T47D (cell line): ENCODE results near the gene HTR5A.

Experiments used
- DNase-seq, 2 experiments: peaks; one replicate each; pipeline versions ENCODE4 v3.0.0 to v3.0.0-alpha.2; 2011 to 2012; ENCODE audit warnings: low read depth in 1 of 2, low spot score in 1 of 2
- JUND ChIP-seq: IDR thresholded peaks from 2 replicates; pipeline ENCODE4 v1.6.1; 2012; ENCODE audit warnings: low read depth
- in situ Hi-C: cut with HindIII; loops from 2 replicates; pipeline ENCODE4 v1.10.0; 2016; ENCODE audit warnings: low sequenced_read_pairs, low pct_unique_long_range_greater_than_20kb

HTR5A gene

GRCh38 chr7:155059703-155060102 lies 10.4 kb upstream of the HTR5A start:
- DNase-seq: no peak
- in situ Hi-C loops: no loop called here
- no peak for TF ChIP-seq JUND

DNA sequence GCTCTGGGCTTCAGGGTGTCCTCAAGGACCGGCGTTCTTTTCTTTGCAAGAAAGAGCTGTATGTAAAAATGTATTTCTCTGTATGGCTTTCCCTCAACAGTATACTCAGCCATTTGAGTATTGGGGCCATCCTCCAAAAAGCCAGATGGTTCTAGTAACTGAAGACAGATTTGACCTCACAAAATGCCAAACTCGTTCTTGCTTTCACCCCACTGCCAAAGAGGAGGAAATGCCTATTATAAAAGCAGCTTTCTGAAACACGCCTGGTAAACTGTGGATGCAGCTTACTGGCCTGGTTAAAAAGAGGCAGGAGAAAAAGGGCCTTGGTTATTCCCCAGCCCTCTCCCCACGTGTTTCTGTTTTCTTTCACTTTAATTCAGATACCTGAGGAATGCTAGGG lies 7.7 kb upstream of the HTR5A start:
- in situ Hi-C loops: no loop called here
- no peak for TF ChIP-seq JUND

DNA sequence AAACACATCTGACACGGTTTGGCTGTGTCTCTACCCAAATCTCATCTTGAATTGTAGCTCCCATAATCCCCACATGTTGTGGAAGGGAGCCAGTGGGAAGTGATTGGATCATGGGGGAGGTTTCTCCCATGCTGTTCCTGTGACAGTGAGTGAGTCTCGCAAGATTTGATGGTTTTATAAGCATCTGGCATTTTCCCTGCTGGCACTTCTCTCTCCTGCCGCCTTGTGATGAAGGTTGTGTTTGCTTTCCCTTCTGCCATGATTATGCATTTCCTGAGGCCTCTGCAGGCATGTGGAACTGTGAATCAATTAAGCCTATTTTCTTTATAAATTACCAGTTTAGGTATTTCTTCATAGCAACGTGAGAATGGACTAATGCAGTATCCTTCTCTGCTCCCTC lies 5.9 kb upstream of the HTR5A start:
- no peak for TF ChIP-seq JUND
- in situ Hi-C loops: no loop called here
- no peak for DNase-seq

More for the DNA sequence above, 7.7 kb upstream of the HTR5A start:
- DNase-seq: no peak

GRCh38 chr7:155066417-155066950 lies 3.6 kb upstream of the HTR5A start:
- no peak for DNase-seq
- no peak for TF ChIP-seq JUND
- in situ Hi-C loops: no loop called here

- no peak for TF ChIP-seq JUND
- no peak for DNase-seq
These were observed 1.1 kb downstream of the HTR5A start for GRCh38 chr7:155071121-155071651.

DNA sequence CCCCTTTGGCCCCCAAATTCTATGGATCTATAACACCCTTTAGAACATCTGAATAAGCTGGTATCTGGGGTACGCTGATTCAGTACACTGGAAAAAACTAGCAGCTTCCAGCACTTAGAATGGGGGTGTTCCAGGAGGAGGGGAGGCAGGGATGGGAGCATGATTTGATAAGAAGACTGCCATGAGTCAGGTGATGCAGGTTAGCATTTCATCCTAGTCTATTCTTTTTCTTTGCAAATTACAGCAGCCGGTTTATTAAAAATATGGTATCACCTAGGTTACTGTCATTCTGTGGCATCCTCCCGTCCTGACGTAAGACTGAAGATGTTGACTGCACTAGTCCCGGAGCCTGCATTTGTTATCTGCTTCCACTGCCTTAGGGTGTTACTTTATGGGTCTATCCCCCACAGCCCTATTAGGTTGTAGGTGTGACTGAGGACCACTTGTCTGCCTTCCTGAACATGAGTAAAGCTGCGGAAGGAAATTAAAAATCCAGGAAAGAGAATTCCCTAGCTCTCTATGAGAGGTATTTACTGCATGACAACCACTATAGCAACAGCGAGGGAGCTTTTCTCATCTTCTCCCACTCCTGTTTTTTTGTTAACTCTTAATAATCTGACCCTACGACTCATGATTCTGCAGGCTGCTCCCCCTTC lies 1.9 kb downstream of the HTR5A start:
- TF ChIP-seq JUND: no peak
- in situ Hi-C loops: no loop called here
- no peak for DNase-seq

More at GRCh38 chr7:155071121-155071651, 1.1 kb downstream of the HTR5A start:
- in situ Hi-C loops: no loop called here

GRCh38 chr7:155073922-155074321 lies 3.8 kb downstream of the HTR5A start:
- in situ Hi-C loops: no loop called here
- no peak for TF ChIP-seq JUND
- no peak for DNase-seq

- TF ChIP-seq JUND: no peak
- in situ Hi-C loops: no loop called here
These were observed 13.9 kb downstream of the HTR5A start for GRCh38 chr7:155084021-155084420.

DNA sequence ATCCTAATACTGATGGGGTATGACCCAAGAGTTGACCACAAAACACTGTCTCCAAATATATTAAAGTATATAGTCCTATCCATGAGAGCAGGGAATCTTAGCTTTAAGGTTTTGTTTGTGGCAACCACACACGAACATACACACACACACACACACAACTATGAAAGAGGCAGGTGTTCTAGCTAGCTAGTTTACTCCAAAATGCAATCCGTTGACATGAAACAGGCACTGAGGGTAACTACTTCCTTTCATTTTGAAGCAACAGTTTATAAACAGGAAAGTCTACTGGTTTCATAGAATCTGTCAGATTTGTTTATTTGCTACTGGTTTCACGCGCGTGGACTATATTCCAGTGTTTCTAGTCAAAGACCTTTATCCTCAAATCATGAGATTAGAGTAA lies 14.8 kb downstream of the HTR5A start:
- in situ Hi-C loops: no loop called here
- DNase-seq: no peak

More at GRCh38 chr7:155084021-155084420, 13.9 kb downstream of the HTR5A start:
- no peak for DNase-seq

DNA sequence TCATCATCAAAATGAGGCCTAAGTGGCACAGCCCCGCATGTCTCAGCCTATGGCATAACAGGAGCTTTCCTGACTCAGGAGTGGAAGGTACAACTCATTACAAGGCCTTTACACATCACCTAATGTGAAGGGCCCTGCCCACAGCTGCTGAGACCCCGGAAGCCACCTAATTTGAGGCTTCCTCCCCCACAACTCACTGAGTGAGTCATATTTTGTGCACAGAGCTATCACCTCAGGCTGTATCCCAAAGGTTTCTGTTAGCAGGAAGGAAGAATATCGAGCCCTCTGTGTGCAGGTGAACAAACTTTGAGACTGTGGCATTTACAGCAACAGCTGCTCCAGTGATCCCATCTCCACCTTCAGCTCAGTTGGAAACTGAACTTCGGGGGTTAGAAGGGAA lies 20.6 kb downstream of the HTR5A start:
- no peak for TF ChIP-seq JUND
- DNase-seq: no peak
- in situ Hi-C loops: no loop called here

More for the DNA sequence above, 14.8 kb downstream of the HTR5A start:
- no peak for TF ChIP-seq JUND

- TF ChIP-seq JUND: no peak
- in situ Hi-C loops: no loop called here
- no peak for DNase-seq
These were observed 23.5 kb downstream of the HTR5A start for GRCh38 chr7:155093596-155093995.

DNA sequence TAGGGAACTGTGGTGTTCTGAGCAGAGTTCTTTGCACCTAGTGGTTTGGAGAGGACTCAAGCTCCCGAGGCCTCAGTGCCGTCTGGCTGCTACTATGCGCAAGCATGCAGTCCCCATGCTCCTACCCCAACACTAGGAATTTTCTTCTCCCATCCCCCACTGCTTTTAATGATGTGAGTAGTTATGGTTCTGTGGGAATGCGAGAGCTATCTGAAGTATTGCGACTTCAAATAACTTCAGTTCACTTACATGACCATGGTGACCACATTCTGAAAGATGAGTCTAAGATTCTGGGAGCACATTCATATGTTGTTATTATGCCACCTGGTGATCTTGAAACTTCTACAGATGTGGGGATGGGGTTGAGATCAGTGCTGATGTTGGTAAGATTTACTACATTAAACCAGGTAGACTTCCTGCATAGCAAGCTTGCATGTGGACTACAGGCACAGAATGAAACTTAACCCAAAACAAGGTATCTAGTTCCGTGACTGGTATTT lies 24.6 kb downstream of the HTR5A start:
- DNase-seq: no peak
- no peak for TF ChIP-seq JUND
- in situ Hi-C loops: no loop called here

GRCh38 chr7:155097338-155097737 lies 27.2 kb downstream of the HTR5A start:
- DNase-seq: no peak
- TF ChIP-seq JUND: no peak
- in situ Hi-C loops: no loop called here
